HEK293T (cell line): Measurements from ENCODE around the gene RB1.

Experiments used
- CTCF ChIA-PET: fragments of 350-600 bp; formaldehyde crosslinking; extraction: SDS; loops from one replicate; lab custom pipeline; 2021; ENCODE audit warnings: antibody characterized with exemption, inconsistent platforms; lab: Yijun Ruan, JAX
- POLR2A ChIA-PET: fragments of 350-600 bp; formaldehyde crosslinking; extraction: SDS; loops from one replicate; lab custom pipeline; 2020; ENCODE audit warnings: antibody characterized with exemption, inconsistent platforms; lab: Yijun Ruan, JAX
- DNase-seq: peaks from one replicate; pipeline ENCODE4 v3.0.0; 2012; ENCODE audit warnings: mixed read lengths; ENCODE audit errors: extremely low spot score
- ARNT ChIP-seq: fragments of 450-650 bp; IDR thresholded peaks from 2 replicates; pipeline ENCODE4 v1.6.1; 2017; ENCODE audit warnings: mild to moderate bottlenecking
- BHLHE40 ChIP-seq: fragments of 450-650 bp; IDR thresholded peaks from 2 replicates; pipeline ENCODE4 v1.6.1; 2016; ENCODE audit warnings: mild to moderate bottlenecking, moderate library complexity, borderline replicate concordance
- CTBP1 ChIP-seq: fragments of 450-650 bp; IDR thresholded peaks from 2 replicates; pipeline ENCODE4 v1.6.1; 2016; ENCODE audit warnings: borderline replicate concordance
- ELF4 ChIP-seq: fragments of 450-650 bp; IDR thresholded peaks from 2 replicates; pipeline ENCODE4 v1.6.1; 2017; ENCODE audit warnings: antibody characterized with exemption
- FOXA1 ChIP-seq: fragments of 450-650 bp; IDR thresholded peaks from 2 replicates; pipeline ENCODE4 v1.6.1; 2016; ENCODE audit warnings: mild to moderate bottlenecking
- FOXK2 ChIP-seq: fragments of 450-650 bp; IDR thresholded peaks from 2 replicates; pipeline ENCODE4 v1.6.1; 2016; ENCODE audit warnings: mild to moderate bottlenecking
- FOXM1 ChIP-seq: fragments of 450-650 bp; IDR thresholded peaks from 2 replicates; pipeline ENCODE4 v1.6.1; 2017; ENCODE audit warnings: mild to moderate bottlenecking, borderline replicate concordance
- HDGF ChIP-seq: fragments of 450-650 bp; IDR thresholded peaks from 2 replicates; pipeline ENCODE4 v1.6.1; 2017; ENCODE audit warnings: antibody characterized with exemption, borderline replicate concordance
- L3MBTL2 ChIP-seq: fragments of 450-650 bp; conservative IDR thresholded peaks from 2 replicates; pipeline ENCODE4 v1.6.1; 2016; ENCODE audit warnings: mild to moderate bottlenecking
- LEF1 ChIP-seq: fragments of 450-650 bp; IDR thresholded peaks from 2 replicates; pipeline ENCODE4 v1.6.1; 2017; ENCODE audit warnings: mild to moderate bottlenecking, borderline replicate concordance
- NFRKB ChIP-seq: fragments of 450-650 bp; IDR thresholded peaks from 2 replicates; pipeline ENCODE4 v1.6.1; 2016; ENCODE audit warnings: mild to moderate bottlenecking, moderate library complexity
- PKNOX1 ChIP-seq: fragments of 450-650 bp; IDR thresholded peaks from 2 replicates; pipeline ENCODE4 v1.6.1; 2016
- SP1 ChIP-seq: fragments of 450-650 bp; IDR thresholded peaks from 2 replicates; pipeline ENCODE4 v1.6.1; 2017
- SUZ12 ChIP-seq: fragments of 450-650 bp; IDR thresholded peaks from 2 replicates; pipeline ENCODE4 v1.6.1; 2016; ENCODE audit warnings: mild to moderate bottlenecking
- TARDBP ChIP-seq: fragments of 450-650 bp; IDR thresholded peaks from 2 replicates; pipeline ENCODE4 v1.6.1; 2016
- ZNF384 ChIP-seq: fragments of 450-650 bp; IDR thresholded peaks from 2 replicates; pipeline ENCODE4 v1.6.1; 2016

RB1 gene

GRCh38 chr13:48434200-48434599, 130.6 kb downstream of the RB1 start:
- no peak for DNase-seq
- ChIA-PET CTCF (no interaction called here), POLR2A (no interaction called here)
- TF ChIP-seq FOXA1 (no peak), FOXM1 (no peak), ZNF384 (no peak), LEF1 (no peak), SUZ12 (no peak), HDGF (no peak), ARNT (no peak), L3MBTL2 (no peak), ELF4 (no peak), NFRKB (no peak), PKNOX1 (no peak), FOXK2 (no peak), CTBP1 (no peak)

DNA sequence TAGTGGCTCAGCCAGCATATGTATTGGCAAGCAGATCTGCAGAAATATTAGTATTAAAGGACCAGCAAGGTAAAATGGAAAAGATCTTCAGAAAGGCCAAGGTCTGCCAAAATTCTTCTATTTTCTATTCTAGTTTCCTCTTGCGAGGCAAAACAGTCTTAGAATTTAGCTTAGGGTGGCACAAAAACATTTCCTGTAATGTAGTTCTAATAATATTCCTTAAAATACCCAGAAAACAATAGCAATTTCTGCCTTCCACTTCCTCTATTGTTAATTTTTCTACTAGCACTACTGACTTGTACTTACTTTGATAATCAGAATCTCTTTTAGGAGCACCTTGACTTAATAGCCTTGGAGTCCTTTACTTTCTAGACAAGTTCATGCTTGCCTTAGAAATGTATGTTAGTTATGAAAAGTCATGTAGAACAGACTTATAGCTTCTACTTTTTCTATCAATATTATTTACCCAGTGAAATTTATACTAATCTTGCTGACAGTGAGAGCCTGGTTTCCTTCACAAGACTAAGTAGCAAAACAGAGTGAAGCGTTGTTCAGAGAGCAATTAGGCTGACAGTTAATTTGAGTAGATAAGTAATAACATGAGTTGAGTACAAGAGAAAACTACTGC, 133.2 kb downstream of the RB1 start:
- no peak for TF ChIP-seq FOXM1
- TF ChIP-seq LEF1: no peak
- TF ChIP-seq SP1: no peak
- TF ChIP-seq ARNT: no peak
- ChIA-PET CTCF (no interaction called here), POLR2A (no interaction called here)
- DNase-seq: no peak

- CTCF ChIA-PET: no interaction called here
Measured at GRCh38 chr13:48437371-48437770, 133.8 kb downstream of the RB1 start.

DNA sequence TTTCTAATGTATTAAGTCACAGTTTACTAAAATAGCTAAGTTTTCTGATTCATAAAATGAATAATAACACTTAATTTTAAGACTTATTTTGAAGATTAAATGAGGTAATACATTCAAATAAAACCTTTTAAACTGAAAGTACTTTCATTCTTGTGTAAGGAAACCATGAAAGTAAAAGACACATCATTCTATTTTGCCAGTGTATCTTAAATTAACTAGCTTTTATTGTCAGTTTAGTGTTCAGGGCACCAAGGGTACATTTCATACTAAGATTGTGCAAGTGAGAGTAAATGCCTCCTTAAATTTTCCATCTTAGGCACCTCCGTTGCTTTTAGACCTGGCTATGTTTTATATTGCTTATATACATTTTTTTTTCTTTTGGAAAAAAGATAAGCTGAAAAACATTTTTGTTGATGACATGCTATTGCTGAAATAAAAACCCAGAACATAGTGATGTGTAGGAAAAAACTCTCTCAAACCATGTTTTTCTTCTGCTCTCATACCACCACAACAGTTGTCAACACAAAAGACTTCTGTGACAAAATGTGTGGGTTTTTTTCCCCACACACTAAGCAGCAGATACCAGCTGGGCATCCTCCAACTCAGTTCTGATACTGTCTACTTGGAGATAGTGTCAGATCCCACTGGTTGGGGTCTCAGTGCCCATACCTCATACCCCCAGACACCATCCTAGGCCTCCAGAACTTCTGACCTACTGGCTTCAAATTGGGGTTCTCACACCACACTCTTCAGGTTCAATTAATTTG, 140.1 kb downstream of the RB1 start:
- TF ChIP-seq LEF1 (no peak), NFRKB (no peak), ZNF384 (no peak), PKNOX1 (no peak), FOXK2 (no peak), ELF4 (no peak), SUZ12 (no peak), L3MBTL2 (no peak), FOXA1 (no peak), HDGF (no peak), TARDBP (no peak), BHLHE40 (no peak), SP1 (no peak), CTBP1 (no peak), ARNT (no peak), FOXM1 (no peak)
- CTCF ChIA-PET: no interaction called here
- POLR2A ChIA-PET: no interaction called here
- DNase-seq: no peak

More at GRCh38 chr13:48437371-48437770, 133.8 kb downstream of the RB1 start:
- TF ChIP-seq ELF4: no peak
- no peak for TF ChIP-seq SUZ12
- no peak for TF ChIP-seq L3MBTL2
- TF ChIP-seq LEF1: no peak
- no peak for TF ChIP-seq NFRKB
- no peak for TF ChIP-seq FOXK2
- no peak for TF ChIP-seq SP1
- no peak for TF ChIP-seq ZNF384
- TF ChIP-seq PKNOX1: no peak
- no peak for TF ChIP-seq HDGF
- TF ChIP-seq FOXA1: no peak
- no peak for TF ChIP-seq ARNT
- no peak for TF ChIP-seq CTBP1
- TF ChIP-seq BHLHE40: no peak
- TF ChIP-seq FOXM1: no peak
- no peak for TF ChIP-seq TARDBP
- no peak for DNase-seq
- POLR2A ChIA-PET: no interaction called here

GRCh38 chr13:48446464-48446863, 142.9 kb downstream of the RB1 start:
- DNase-seq: no peak
- ChIA-PET POLR2A (no interaction called here), CTCF (no interaction called here)
- TF ChIP-seq SP1 (no peak), NFRKB (no peak), PKNOX1 (no peak), SUZ12 (no peak), CTBP1 (no peak), FOXA1 (no peak)
